HepG2 (cell line): ENCODE results near the gene USP7. TPM values are rescaled to one million over a fixed set of nuclear protein-coding genes. Genes with fewer than 3 reads are reported as not detected.

Experiments
- ARID4A ChIP-seq: sonication (generic); formaldehyde crosslinking; IDR thresholded peaks from 2 replicates; pipeline ENCODE4 v1.5.0; 2020; ENCODE audit warnings: mild to moderate bottlenecking, missing genetic modification reagents, borderline replicate concordance
- DMTF1 ChIP-seq: sonication (generic); formaldehyde crosslinking; IDR thresholded peaks from 2 replicates; pipeline ENCODE4 v1.4.0; 2020; ENCODE audit warnings: mild to moderate bottlenecking, missing genetic modification reagents
- E2F5 ChIP-seq: sonication (generic); formaldehyde crosslinking; conservative IDR thresholded peaks from 2 replicates; pipeline ENCODE4 v1.4.0; 2020; ENCODE audit warnings: missing genetic modification reagents
- MIER2 ChIP-seq: IDR thresholded peaks from 2 replicates; pipeline ENCODE4 v1.6.1; 2016; ENCODE audit warnings: missing biosample characterization, missing genetic modification reagents
- NBN ChIP-seq: fragments of 450-650 bp; conservative IDR thresholded peaks from 2 replicates; pipeline ENCODE4 v1.6.1; 2017
- PBX3 ChIP-seq: sonication (generic); formaldehyde crosslinking; IDR thresholded peaks from 2 replicates; pipeline ENCODE4 v1.8.1; 2023; ENCODE audit warnings: missing genetic modification reagents, inconsistent platforms, borderline replicate concordance
- PCBP1 ChIP-seq: fragments of 200-400 bp; formaldehyde crosslinking; IDR thresholded peaks from 2 replicates; pipeline ENCODE4 v1.6.1; 2017; ENCODE audit warnings: mild to moderate bottlenecking, low read depth, low read length, borderline replicate concordance
- PHF21A ChIP-seq: sonication (generic); formaldehyde crosslinking; IDR thresholded peaks from 2 replicates; pipeline ENCODE4 v1.5.0; 2020; ENCODE audit warnings: mild to moderate bottlenecking, missing genetic modification reagents
- RFX3 ChIP-seq: IDR thresholded peaks from 2 replicates; pipeline ENCODE4 v1.6.1; 2016; ENCODE audit warnings: missing biosample characterization, missing genetic modification reagents
- SALL2 ChIP-seq: sonication (generic); formaldehyde crosslinking; IDR thresholded peaks from 2 replicates; pipeline ENCODE4 v1.8.1; 2023; ENCODE audit warnings: mild to moderate bottlenecking, missing genetic modification reagents, inconsistent platforms
- SAP130 ChIP-seq: IDR thresholded peaks from 2 replicates; pipeline ENCODE4 v1.6.1; 2016; ENCODE audit warnings: low read depth
- TIGD3 ChIP-seq: sonication (generic); formaldehyde crosslinking; IDR thresholded peaks from 2 replicates; pipeline ENCODE4 v1.5.1; 2020; ENCODE audit warnings: mild to moderate bottlenecking, missing genetic modification reagents, borderline replicate concordance
- ZFYVE20 ChIP-seq: sonication (generic); formaldehyde crosslinking; IDR thresholded peaks from 2 replicates; pipeline ENCODE4 v1.8.0; 2023; ENCODE audit warnings: low read depth, mild to moderate bottlenecking, moderate library complexity, missing genetic modification reagents, borderline replicate concordance
- ZNF263 ChIP-seq: sonication (generic); formaldehyde crosslinking; IDR thresholded peaks from 2 replicates; pipeline ENCODE4 v1.4.0; 2020; ENCODE audit warnings: missing genetic modification reagents
- ZNF451 ChIP-seq: sonication (generic); formaldehyde crosslinking; IDR thresholded peaks from 2 replicates; pipeline ENCODE4 v1.5.0; 2020; ENCODE audit warnings: mild to moderate bottlenecking, missing genetic modification reagents
- ZNF614 ChIP-seq: IDR thresholded peaks from 2 replicates; pipeline ENCODE4 v1.6.1; 2018; ENCODE audit warnings: missing biosample characterization, missing genetic modification reagents, inconsistent platforms, borderline replicate concordance
- ZNF724P ChIP-seq: sonication (generic); formaldehyde crosslinking; IDR thresholded peaks from 2 replicates; pipeline ENCODE4 v1.8.0; 2022; ENCODE audit warnings: missing genetic modification reagents, borderline replicate concordance
- ZNF777 ChIP-seq: sonication (generic); formaldehyde crosslinking; IDR thresholded peaks from 2 replicates; pipeline ENCODE4 v1.4.0; 2020; ENCODE audit warnings: missing genetic modification reagents
- ZNF850 ChIP-seq: sonication (generic); formaldehyde crosslinking; conservative IDR thresholded peaks from 2 replicates; pipeline ENCODE4 v1.9.0; 2021; ENCODE audit warnings: mild to moderate bottlenecking, missing genetic modification reagents
- polyA plus RNA-seq, 8 experiments: library from polyadenylated mRNA; depleted of rRNA in 3 of 8; stranded (reverse) in 7 of 8; unstranded in 1 of 8; fragments of >200 nt; fragmentation: Illumina TruSeq in 4 of 8; extraction: Trizol in 4 of 8; gene quantifications; 2 replicates each; pipeline versions ENCODE4 v1.2.1 to v1.2.3, GENCODE V29; 2011 to 2016; ENCODE audit warnings: low read depth in 4 of 8, missing spikeins in 1 of 8, mixed read lengths in 1 of 8; ENCODE audit not compliant: insufficient read depth in 1 of 8
- total RNA-seq, 5 experiments: library from RNA; depleted of rRNA; stranded (reverse); fragments of >200 nt; fragmentation: Illumina TruSeq; extraction: Trizol; gene quantifications; 2 replicates each; pipeline ENCODE4 v1.2.3, GENCODE V29; 2016; ENCODE audit warnings: low read depth in 1 of 5

USP7 gene
- total and polyA plus RNA-seq, 2 of the 13 experiments (the other 11 are each of a cell fraction or from before 2014, with no cell fraction given), result 52.5 to 173 TPM

- TF ChIP-seq E2F5 (no peak), DMTF1 (CRISPR knock-in tag) (peak; percentile 87; the same call in 1 of the 2 replicates), SALL2 (CRISPR knock-in tag) (peak; percentile 100), ZNF614 (CRISPR knock-in tag) (peak; percentile 87), ZNF451 (CRISPR knock-in tag) (peak; percentile 58; the same call in 1 of the 2 replicates), ZFYVE20 (CRISPR knock-in tag) (no peak), ZNF850 (CRISPR knock-in tag) (0 out of 2 replicates have a peak, but pooled peaks have one; percentile 50), SAP130 (peak; percentile 100), RFX3 (no peak; the same call in 1 of the 2 replicates), PCBP1 (peak; percentile 98), ZNF777 (CRISPR knock-in tag) (no peak), TIGD3 (CRISPR knock-in tag) (peak; percentile 79; the same call in 1 of the 2 replicates), NBN (no peak), ARID4A (peak; percentile 99), MIER2 (CRISPR knock-in tag) (peak; percentile 72; the same call in 1 of the 2 replicates), PBX3 (CRISPR knock-in tag) (no peak), ZNF724P (CRISPR knock-in tag) (peak; percentile 92), PHF21A (CRISPR knock-in tag) (peak; percentile 100), ZNF263 (peak; percentile 92)
Measured at GRCh38 chr16:8863594-8864424, 99.9 kb downstream of the USP7 start (continued).
